Measurements from ENCODE around the gene NCAN.

GRCh38 chr19:19274146-19274545 is 62.4 kb downstream of the NCAN start:
- TF ChIP-seq CTCF (IDR thresholded peaks at IDR 0.05) (no peak), POLR2A (IDR thresholded peaks at IDR 0.05) (no peak)
